ENCODE results near the gene USP14. TPM values are rescaled to one million over a fixed set of nuclear protein-coding genes. Genes with fewer than 3 reads are reported as not detected.

USP14 gene
- total RNA-seq, 4 donors from 2014 or later, result 21.8 to 42.8 (median 29.5) TPM

DNA sequence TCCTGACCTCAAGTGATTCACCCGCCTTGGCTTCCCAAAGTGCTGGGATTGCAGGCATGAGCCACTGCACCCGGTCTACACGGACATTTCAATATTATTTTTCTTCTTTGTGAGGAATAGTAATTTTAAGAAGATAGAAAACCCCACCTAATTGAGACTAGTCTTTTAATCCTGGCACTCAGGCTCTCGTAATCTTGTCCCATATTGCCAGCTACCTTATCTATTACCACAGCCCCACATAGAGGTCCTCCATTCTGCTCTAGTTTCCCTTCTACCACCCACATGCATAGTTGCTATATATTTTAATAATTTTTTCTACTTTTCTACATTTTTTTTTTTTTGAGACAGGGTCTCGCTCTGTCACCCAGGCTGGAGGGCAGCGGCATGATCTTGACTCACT lies 9.5 kb upstream of the USP14 start:
- intact Hi-C loops (cut with DNase I), result no loop called here
- TF ChIP-seq POLR2A (IDR thresholded peaks at IDR 0.05; ENCODE audit: low read depth) (no peak), EP300 (IDR thresholded peaks at IDR 0.05) (no peak)
- TF ChIP-seq, protein P1, sequence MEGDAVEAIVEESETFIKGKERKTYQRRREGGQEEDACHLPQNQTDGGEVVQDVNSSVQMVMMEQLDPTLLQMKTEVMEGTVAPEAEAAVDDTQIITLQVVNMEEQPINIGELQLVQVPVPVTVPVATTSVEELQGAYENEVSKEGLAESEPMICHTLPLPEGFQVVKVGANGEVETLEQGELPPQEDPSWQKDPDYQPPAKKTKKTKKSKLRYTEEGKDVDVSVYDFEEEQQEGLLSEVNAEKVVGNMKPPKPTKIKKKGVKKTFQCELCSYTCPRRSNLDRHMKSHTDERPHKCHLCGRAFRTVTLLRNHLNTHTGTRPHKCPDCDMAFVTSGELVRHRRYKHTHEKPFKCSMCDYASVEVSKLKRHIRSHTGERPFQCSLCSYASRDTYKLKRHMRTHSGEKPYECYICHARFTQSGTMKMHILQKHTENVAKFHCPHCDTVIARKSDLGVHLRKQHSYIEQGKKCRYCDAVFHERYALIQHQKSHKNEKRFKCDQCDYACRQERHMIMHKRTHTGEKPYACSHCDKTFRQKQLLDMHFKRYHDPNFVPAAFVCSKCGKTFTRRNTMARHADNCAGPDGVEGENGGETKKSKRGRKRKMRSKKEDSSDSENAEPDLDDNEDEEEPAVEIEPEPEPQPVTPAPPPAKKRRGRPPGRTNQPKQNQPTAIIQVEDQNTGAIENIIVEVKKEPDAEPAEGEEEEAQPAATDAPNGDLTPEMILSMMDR (IDR thresholded peaks at IDR 0.05), result no peak
- no peak overlapping the region for H3K4me3 ChIP-seq
- H3K4me1 ChIP-seq, result no peaks in the 10 kb centered on the region
- no peaks in the 10 kb centered on the region for H3K9me3 ChIP-seq
- no peak for DNase-seq (ENCODE audit: extremely low spot score)
- WGBS, result 85% methylated on average over 6 of the region's 6 CpGs
- H3K36me3 ChIP-seq, result no peaks in the 10 kb centered on the region
- H3K27ac ChIP-seq (replicated peaks in 1 of 4), result no peak overlapping the region
- H3K27me3 ChIP-seq, result peaks cover 0 to 31% (median 0%) of the 10 kb centered on the region in 4 donors

DNA sequence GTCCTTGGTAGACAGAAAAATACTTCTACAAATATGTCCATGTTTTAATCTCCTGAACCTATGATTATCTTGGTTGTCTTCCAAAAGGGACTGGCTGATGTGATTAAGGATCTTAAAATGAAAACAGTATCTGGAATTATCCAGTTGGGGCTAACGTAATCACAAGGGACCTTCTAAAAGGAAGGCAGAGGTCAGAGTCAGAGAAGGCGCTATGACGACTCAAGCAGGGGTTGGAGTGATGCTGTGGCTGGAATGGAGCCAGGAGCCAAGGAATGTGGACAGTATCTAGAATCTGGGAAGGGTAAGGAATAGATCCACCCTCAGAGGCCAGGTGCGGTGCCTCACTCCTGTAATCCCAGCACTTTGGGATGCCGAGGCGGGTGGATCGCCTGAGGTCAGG lies 4.2 kb upstream of the USP14 start:
- Histone ChIP-seq H3K27me3 (peaks cover 0 to 19% (median 0%) of the 10 kb centered on the region in 4 donors), H3K9me3 (no peaks in the 10 kb centered on the region), H3K36me3 (no peaks in the 10 kb centered on the region), H3K4me3 (no peak overlapping the region), H3K4me1 (peaks cover under 1 to 2% (median 1%) of the 10 kb centered on the region in 4 donors), H3K27ac (replicated peaks in 1 of 4) (no peak overlapping the region)
- intact Hi-C loops (cut with DNase I), result no loop called here
- DNase-seq (ENCODE audit: extremely low spot score), result no peak
- no peak for TF ChIP-seq POLR2A (IDR thresholded peaks at IDR 0.05; ENCODE audit: low read depth)
- no peak for TF ChIP-seq EP300 (IDR thresholded peaks at IDR 0.05)
- TF ChIP-seq, protein P1 (IDR thresholded peaks at IDR 0.05), result no peak
- TF ChIP-seq POLR2AphosphoS5 (IDR thresholded peaks at IDR 0.05), result no peak
- 82% methylated on average over 7 of the region's 7 CpGs for WGBS

DNA sequence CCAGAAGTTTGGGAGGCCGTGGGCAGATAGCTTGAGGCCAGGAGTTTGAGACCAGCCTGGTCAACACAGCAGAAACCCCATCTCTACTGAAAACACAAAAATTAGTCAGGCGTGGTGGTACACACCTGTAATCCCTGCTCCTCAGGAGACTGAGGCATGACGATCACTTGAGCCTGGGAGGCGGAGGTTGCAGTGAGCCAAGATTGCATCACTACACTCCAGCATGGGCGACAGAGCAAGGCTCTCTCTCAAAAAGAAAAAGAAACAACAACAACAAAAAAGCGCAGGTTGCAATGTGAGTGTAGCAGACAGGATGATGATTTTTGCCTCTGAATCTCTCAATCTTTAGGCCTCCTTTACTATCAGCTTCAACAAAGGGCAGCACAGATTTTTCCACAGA lies 2.7 kb upstream of the USP14 start:
- TF ChIP-seq POLR2AphosphoS5 (IDR thresholded peaks at IDR 0.05), result no peak
- TF ChIP-seq, protein P1 (IDR thresholded peaks at IDR 0.05), result no peak
- H3K9me3 ChIP-seq, result no peaks in the 10 kb centered on the region
- H3K27ac ChIP-seq (replicated peaks in 1 of 4), result no peak overlapping the region
- intact Hi-C loops (cut with DNase I), result no loop called here
- no peak for DNase-seq (ENCODE audit: extremely low spot score)
- H3K27me3 ChIP-seq, result peaks cover 0 to 11% (median 0%) of the 10 kb centered on the region in 4 donors
- no peak overlapping the region for H3K4me3 ChIP-seq
- H3K4me1 ChIP-seq, result peaks cover 15 to 17% (median 17%) of the 10 kb centered on the region in 4 donors
- whole genome bisulfite sequencing, result 87% methylated on average over 6 of the region's 6 CpGs
- H3K36me3 ChIP-seq, result no peaks in the 10 kb centered on the region

DNA sequence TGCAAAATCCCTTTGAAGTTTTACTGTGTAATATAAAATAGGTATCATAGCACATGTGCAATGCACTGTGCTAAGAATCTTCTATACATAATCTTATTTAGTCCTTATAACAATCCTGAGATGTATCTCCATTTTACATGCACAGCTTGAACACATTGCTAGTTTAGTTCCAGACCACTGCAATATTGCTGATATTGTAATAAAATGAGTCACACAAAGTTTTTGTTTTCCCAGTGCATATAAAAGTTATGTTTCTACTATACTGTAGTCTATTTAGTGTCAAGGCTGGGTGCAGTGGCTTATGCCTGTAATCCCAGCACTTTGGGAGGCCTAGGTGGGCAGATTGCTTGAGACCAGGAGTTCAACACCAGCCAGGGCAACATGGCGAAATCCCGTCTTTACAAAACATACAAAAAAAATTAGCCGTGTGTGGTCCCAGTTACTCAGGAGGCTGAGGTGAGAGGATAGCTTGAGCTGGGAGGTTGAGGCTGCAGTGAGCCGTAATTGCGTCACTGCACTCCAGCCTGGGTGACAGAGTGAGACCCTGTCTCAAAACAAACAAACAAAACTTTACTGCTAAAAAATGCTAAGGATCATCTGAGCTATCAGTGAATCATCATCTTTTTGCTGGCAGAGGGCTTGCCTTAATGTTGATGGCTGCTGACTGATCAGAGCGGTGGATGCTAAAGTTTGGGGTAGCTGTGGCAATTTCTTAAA lies 1.7 kb upstream of the USP14 start:
- intact Hi-C loops (cut with DNase I), result no loop called here
- H3K9me3 ChIP-seq, result no peaks in the 10 kb centered on the region
- no peak overlapping the region for H3K27ac ChIP-seq (replicated peaks in 1 of 4)
- H3K4me1 ChIP-seq, result peaks cover 19 to 26% (median 26%) of the 10 kb centered on the region in 4 donors
- WGBS, result 90% methylated on average over 6 of the region's 6 CpGs
- no peak for TF ChIP-seq EP300 (IDR thresholded peaks at IDR 0.05)
- no peak for TF ChIP-seq POLR2A (IDR thresholded peaks at IDR 0.05; ENCODE audit: low read depth)
- TF ChIP-seq, protein P1 (IDR thresholded peaks at IDR 0.05), result no peak
- no peak for TF ChIP-seq POLR2AphosphoS5 (IDR thresholded peaks at IDR 0.05)
- DNase-seq (ENCODE audit: extremely low spot score), result no peak
- peaks cover 0 to 11% (median 0%) of the 10 kb centered on the region in 4 donors for H3K27me3 ChIP-seq
- H3K36me3 ChIP-seq, result no peaks in the 10 kb centered on the region
- no peak overlapping the region for H3K4me3 ChIP-seq

Data from esophagus muscularis mucosa (tissue), 4 donors.